ENCODE results near the gene PAPLN. TPM values are rescaled to one million over a fixed set of nuclear protein-coding genes. Genes with fewer than 3 reads are reported as not detected.
A peak's percentile ranks its signal among the peaks of the same experiment; 100 is the strongest.

The PAPLN gene
- total and polyA plus RNA-seq, 9 of the 15 experiments (the other 6 are each of a cell fraction or from before 2014, with no cell fraction given): 0.43 to 3.5 (median 1.7) TPM

DNA sequence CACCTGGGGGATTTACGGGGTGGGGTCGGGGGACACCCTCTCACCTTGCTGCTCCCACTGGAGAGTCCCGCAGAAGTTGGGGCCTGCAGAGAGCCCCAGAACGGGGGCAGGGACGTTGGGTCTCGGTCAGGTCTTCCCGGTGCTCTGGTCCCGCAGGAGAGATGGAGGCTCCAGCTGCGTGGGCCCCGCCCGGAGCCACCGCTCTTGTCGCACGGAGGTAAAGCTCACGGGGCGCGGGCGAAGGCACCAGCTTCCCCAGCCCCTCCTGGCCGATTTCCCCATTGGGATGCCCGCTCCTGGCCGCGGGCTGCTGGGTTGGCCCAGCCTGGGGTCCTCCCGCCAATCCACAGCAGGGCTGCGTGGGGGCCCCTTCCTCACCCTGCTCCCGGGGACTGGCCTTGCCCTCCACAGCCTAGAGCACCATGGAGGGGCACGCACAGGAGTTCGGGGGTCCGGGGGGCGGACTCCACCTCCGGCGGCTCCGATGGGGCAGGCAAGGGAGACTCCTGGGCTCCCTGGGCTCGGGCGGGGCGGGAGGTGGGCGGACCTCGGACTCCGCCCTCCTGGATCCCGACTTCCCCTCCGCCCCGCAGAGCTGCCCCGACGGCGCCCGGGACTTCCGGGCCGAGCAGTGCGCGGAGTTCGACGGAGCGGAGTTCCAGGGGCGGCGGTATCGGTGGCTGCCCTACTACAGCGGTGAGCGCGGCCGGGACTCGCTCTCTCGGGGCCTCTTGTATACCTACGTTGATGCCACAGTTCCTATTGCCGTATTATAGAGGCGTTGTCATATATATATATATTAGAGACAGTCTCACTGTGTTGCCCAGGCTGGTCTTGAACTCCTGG lies 8.4 kb downstream of the PAPLN start (continued):
- TF ChIP-seq SIN3A (IDR thresholded peaks at IDR 0.05; ENCODE audit: borderline replicate concordance in 2 of 2, control insufficient read depth in 1 of 2, low read depth in 2 of 2, low read length in 2 of 2) (no peak), POU5F1 (IDR thresholded peaks at IDR 0.05; ENCODE audit: borderline replicate concordance, low read depth, low read length, partially characterized antibody) (no peak), UBTF (IDR thresholded peaks at IDR 0.05; ENCODE audit: borderline replicate concordance in 1 of 2, low read depth in 2 of 2, low read length in 2 of 2) (peak in 1 of 2 experiments; percentile 42; a peak in 1 of 4 replicates), KAT8 (IDR thresholded peaks at IDR 0.05; ENCODE audit: low read depth) (no peak), NCOA6 (IDR thresholded peaks at IDR 0.05) (peak; percentile 95), CXXC5 (CRISPR knock-in tag; IDR thresholded peaks at IDR 0.05) (peak; percentile 58), ZNF57 (CRISPR knock-in tag; IDR thresholded peaks at IDR 0.05) (no peak)
